Frontal cortex (tissue), 4 donors: ENCODE measurements around the gene PDXP. TPM values are rescaled to one million over a fixed set of nuclear protein-coding genes. Genes with fewer than 3 reads are reported as not detected.

Experiments used
- DNase-seq, 2 donors: peaks; one replicate each; pipeline ENCODE4 v3.0.0; 2012; ENCODE audit warnings: low spot score in 2 of 2
- FAIRE-seq: peaks from 2 replicates; lab custom pipeline; 2012; peaks lifted over from hg19 to GRCh38; lab: Jason Lieb, UNC
- small RNA-seq: library from RNA; depleted of rRNA; stranded (forward); fragments of <200 nt; gene quantifications from one replicate; pipeline ENCODE3, GENCODE V24; 2014
- total RNA-seq: library from RNA; depleted of rRNA; stranded (reverse); fragments of >200 nt; gene quantifications from one replicate; pipeline ENCODE4 v1.2.3, GENCODE V29; 2014
- donor health status: control.
- donor health status: control.
- donor health status: control.

Gene PDXP
- total RNA-seq, 1 donor from 2014 or later = 44.0 TPM

GRCh38 chr22:37715760-37716159, 57.2 kb downstream of the PDXP start:
- FAIRE-seq (no peak), DNase-seq (no peak)

Small RNA genes within 50 kb of the gene (small RNA-seq; reads per million reads assigned to genes)
- not detected for gene RN7SL385P

Other genes starting within 250 kb of the PDXP start
- 7.7 TPM for gene ELFN2, start 231.2 kb upstream of the PDXP start, total RNA-seq
- 1.6 TPM for gene MFNG, start 172.3 kb upstream of the PDXP start, total RNA-seq
- gene CARD10, start 139.3 kb upstream of the PDXP start, total RNA-seq = 4.1 TPM
- gene CDC42EP1, start 98.2 kb upstream of the PDXP start, total RNA-seq = 1.6 TPM
- gene LGALS2, start 78.6 kb upstream of the PDXP start, total RNA-seq = not detected
- gene GGA1, start 49.9 kb upstream of the PDXP start, total RNA-seq = 34.2 TPM
- 0.82 TPM for gene SH3BP1, start 19.1 kb upstream of the PDXP start, total RNA-seq
- 101 TPM for gene LGALS1, start 16.9 kb downstream of the PDXP start, total RNA-seq
- 19.2 TPM for gene NOL12, start 27.6 kb downstream of the PDXP start, total RNA-seq
- 10.6 TPM for gene TRIOBP, start 38.3 kb downstream of the PDXP start, total RNA-seq
- gene GCAT, start 149.2 kb downstream of the PDXP start, total RNA-seq = 8.6 TPM
- gene GALR3, start 164.7 kb downstream of the PDXP start, total RNA-seq = not detected
- gene ANKRD54, start 185.6 kb downstream of the PDXP start, total RNA-seq = 13.0 TPM
- 695 TPM for gene EIF3L, start 190.7 kb downstream of the PDXP start, total RNA-seq
- gene MICALL1, start 247.6 kb downstream of the PDXP start, total RNA-seq = 25.7 TPM